Bronchial epithelial cell (primary cell): ENCODE data around the gene FBXO45. TPM values are rescaled to one million over a fixed set of nuclear protein-coding genes. Genes with fewer than 3 reads are reported as not detected.

ENCODE experiments used
- DNase-seq: peaks from one replicate; pipeline ENCODE4 v3.0.0-alpha.2; 2010; ENCODE audit warnings: low read depth
- FAIRE-seq: peaks from 2 replicates; lab custom pipeline; 2011; peaks lifted over from hg19 to GRCh38; lab: Jason Lieb, UNC
- H3K27me3 ChIP-seq: 2 replicates; pipeline ENCODE4 v1.5.1; 2011; ENCODE audit warnings: low read length; ENCODE audit not compliant: control insufficient read depth, insufficient read depth
- H3K36me3 ChIP-seq: 2 replicates; pipeline ENCODE4 v1.5.1; 2011; ENCODE audit warnings: low read length; ENCODE audit not compliant: control insufficient read depth, insufficient read depth
- H3K4me3 ChIP-seq: 2 replicates; pipeline ENCODE4 v1.5.1; 2011; ENCODE audit warnings: mild to moderate bottlenecking, low read depth, low read length, control low read depth
- CTCF ChIP-seq: IDR thresholded peaks from 2 replicates; pipeline ENCODE4 v1.5.1; 2011; ENCODE audit warnings: mild to moderate bottlenecking, moderate library complexity, low read length, control low read depth, inconsistent platforms; ENCODE audit not compliant: insufficient read depth, severe bottlenecking
- total RNA-seq: library from RNA; depleted of rRNA; stranded (reverse); fragments of >200 nt; gene quantifications from 2 replicates; pipeline ENCODE4 v1.2.1, GENCODE V29; 2014

The FBXO45 gene
- total RNA-seq, 1 donor from 2014 or later: 26.6 TPM

- FAIRE-seq: no peak
These were observed 14.9 kb upstream of the FBXO45 start for GRCh38 chr3:196553551-196553950.

GRCh38 chr3:196554205-196554604 lies 14.3 kb upstream of the FBXO45 start:
- DNase-seq (no peak), FAIRE-seq (no peak)
- H3K36me3 ChIP-seq: no peaks in the 10 kb centered on the region

More at GRCh38 chr3:196553551-196553950, 14.9 kb upstream of the FBXO45 start:
- H3K36me3 ChIP-seq: no peaks in the 10 kb centered on the region
- no peak overlapping the region for H3K4me3 ChIP-seq
- no peak for DNase-seq
- H3K27me3 ChIP-seq: no peaks in the 10 kb centered on the region
- no peak for TF ChIP-seq CTCF

GRCh38 chr3:196555295-196555694 lies 13.2 kb upstream of the FBXO45 start:
- FAIRE-seq (no peak), DNase-seq (no peak)
- no peak overlapping the region for H3K4me3 ChIP-seq
- TF ChIP-seq CTCF: no peak
- H3K36me3 ChIP-seq: no peaks in the 10 kb centered on the region
- H3K27me3 ChIP-seq: no peaks in the 10 kb centered on the region

More at GRCh38 chr3:196554205-196554604, 14.3 kb upstream of the FBXO45 start:
- Histone ChIP-seq H3K27me3 (no peaks in the 10 kb centered on the region), H3K4me3 (no peak overlapping the region)
- TF ChIP-seq CTCF: no peak

- TF ChIP-seq CTCF: no peak
- H3K27me3 ChIP-seq: no peaks in the 10 kb centered on the region
- DNase-seq (no peak), FAIRE-seq (no peak)
- H3K4me3 ChIP-seq: no peak overlapping the region
- H3K36me3 ChIP-seq: no peaks in the 10 kb centered on the region
These were observed 11.2 kb upstream of the FBXO45 start for GRCh38 chr3:196557236-196557635.

- FAIRE-seq: no peak
- TF ChIP-seq CTCF: no peak
- no peaks in the 10 kb centered on the region for H3K36me3 ChIP-seq
- H3K27me3 ChIP-seq: no peaks in the 10 kb centered on the region
- DNase-seq: no peak
- H3K4me3 ChIP-seq: no peak overlapping the region
These were observed 10.0 kb upstream of the FBXO45 start for GRCh38 chr3:196558476-196558875.

GRCh38 chr3:196559826-196560225 lies 8.6 kb upstream of the FBXO45 start:
- FAIRE-seq: no peak
- no peak for TF ChIP-seq CTCF
- H3K4me3 ChIP-seq: no peak overlapping the region
- no peaks in the 10 kb centered on the region for H3K36me3 ChIP-seq
- H3K27me3 ChIP-seq: no peaks in the 10 kb centered on the region
- peak; percentile 32 for DNase-seq
